HepG2 (cell line): ENCODE results near the gene RPL35A. TPM values are rescaled to one million over a fixed set of nuclear protein-coding genes. Genes with fewer than 3 reads are reported as not detected.

ENCODE experiments used
- AGO1 ChIP-seq: fragments of 200-400 bp; formaldehyde crosslinking; IDR thresholded peaks from 2 replicates; pipeline ENCODE4 v1.6.1; 2017; ENCODE audit warnings: mild to moderate bottlenecking, low read depth, low read length, moderate library complexity; ENCODE audit not compliant: poor library complexity, severe bottlenecking
- ATF1 ChIP-seq: IDR thresholded peaks from 2 replicates; pipeline ENCODE4 v1.6.1; 2016; ENCODE audit warnings: mild to moderate bottlenecking, control low read depth
- CREM ChIP-seq, 2 experiments: sonication (generic) in 1 of 2; formaldehyde crosslinking in 1 of 2; IDR thresholded peaks; 2 replicates each; pipeline versions ENCODE4 v1.4.0 to v1.6.1; 2016 to 2020; ENCODE audit warnings: antibody characterized with exemption in 1 of 2, mild to moderate bottlenecking in 1 of 2, missing genetic modification reagents in 1 of 2
- GLI4 ChIP-seq: sonication (generic); formaldehyde crosslinking; IDR thresholded peaks from 2 replicates; pipeline ENCODE4 v1.5.1; 2020; ENCODE audit warnings: missing genetic modification reagents, mild to moderate bottlenecking, moderate library complexity, borderline replicate concordance
- GTF3A ChIP-seq: sonication (generic); formaldehyde crosslinking; conservative IDR thresholded peaks from 2 replicates; pipeline ENCODE4 v1.4.0; 2020; ENCODE audit warnings: mild to moderate bottlenecking, missing genetic modification reagents
- HIVEP1 ChIP-seq: sonication (generic); formaldehyde crosslinking; IDR thresholded peaks from 2 replicates; pipeline ENCODE4 v1.4.0; 2020; ENCODE audit warnings: mild to moderate bottlenecking, missing genetic modification reagents
- LCORL ChIP-seq, 2 experiments: fragments of 450-650 bp in 1 of 2; sonication (generic) in 1 of 2; formaldehyde crosslinking in 1 of 2; IDR thresholded peaks; 2 replicates each; pipeline versions ENCODE4 v1.5.0 to v1.6.1; 2017 to 2020; ENCODE audit warnings: antibody characterized with exemption in 1 of 2, missing genetic modification reagents in 1 of 2
- MEIS1 ChIP-seq: sonication (generic); formaldehyde crosslinking; IDR thresholded peaks from 2 replicates; pipeline ENCODE4 v1.9.0; 2021; ENCODE audit warnings: mild to moderate bottlenecking, missing genetic modification reagents, moderate library complexity, borderline replicate concordance
- MLX ChIP-seq: IDR thresholded peaks from 2 replicates; pipeline ENCODE4 v1.6.1; 2016
- MNT ChIP-seq: fragments of 450-650 bp; IDR thresholded peaks from 2 replicates; pipeline ENCODE4 v1.6.1; 2016
- NAIF1 ChIP-seq: sonication (generic); formaldehyde crosslinking; IDR thresholded peaks from 2 replicates; pipeline ENCODE4 v1.5.0; 2020; ENCODE audit warnings: mild to moderate bottlenecking, missing genetic modification reagents, borderline replicate concordance
- NRL ChIP-seq: sonication (generic); formaldehyde crosslinking; IDR thresholded peaks from 2 replicates; pipeline ENCODE4 v1.5.0; 2020; ENCODE audit warnings: missing genetic modification reagents, mild to moderate bottlenecking, moderate library complexity, borderline replicate concordance
- RFX5 ChIP-seq: IDR thresholded peaks from 2 replicates; pipeline ENCODE4 v1.6.1; 2011; ENCODE audit warnings: low read depth, low read length, improper control_type of control experiment
- ZFX ChIP-seq: sonication (generic); formaldehyde crosslinking; IDR thresholded peaks from 2 replicates; pipeline ENCODE4 v1.4.0; 2020; ENCODE audit warnings: mild to moderate bottlenecking, low read depth, missing genetic modification reagents, moderate library complexity
- ZMYM2 ChIP-seq: sonication (generic); formaldehyde crosslinking; IDR thresholded peaks from 2 replicates; pipeline ENCODE4 v1.8.0; 2022; ENCODE audit warnings: mild to moderate bottlenecking, missing genetic modification reagents
- ZNF350 ChIP-seq: sonication (generic); formaldehyde crosslinking; IDR thresholded peaks from 2 replicates; pipeline ENCODE4 v1.4.0; 2020; ENCODE audit warnings: mild to moderate bottlenecking, low read depth, missing genetic modification reagents, borderline replicate concordance
- ZNF567 ChIP-seq: sonication (generic); formaldehyde crosslinking; IDR thresholded peaks from 2 replicates; pipeline ENCODE4 v1.8.1; 2023; ENCODE audit warnings: mild to moderate bottlenecking, missing genetic modification reagents, borderline replicate concordance
- polyA plus RNA-seq, 8 experiments: library from polyadenylated mRNA; depleted of rRNA in 3 of 8; stranded (reverse) in 7 of 8; unstranded in 1 of 8; fragments of >200 nt; fragmentation: Illumina TruSeq in 4 of 8; extraction: Trizol in 4 of 8; gene quantifications; 2 replicates each; pipeline versions ENCODE4 v1.2.1 to v1.2.3, GENCODE V29; 2011 to 2016; ENCODE audit warnings: low read depth in 4 of 8, missing spikeins in 1 of 8, mixed read lengths in 1 of 8; ENCODE audit not compliant: insufficient read depth in 1 of 8
- total RNA-seq, 5 experiments: library from RNA; depleted of rRNA; stranded (reverse); fragments of >200 nt; fragmentation: Illumina TruSeq; extraction: Trizol; gene quantifications; 2 replicates each; pipeline ENCODE4 v1.2.3, GENCODE V29; 2016; ENCODE audit warnings: low read depth in 1 of 5
- TF ChIP-seq, protein P1 (sequence below): sonication (generic); formaldehyde crosslinking; IDR thresholded peaks from 2 replicates; pipeline ENCODE4 v1.4.0; 2020; ENCODE audit warnings: missing genetic modification reagents
- TF ChIP-seq, protein P2 (sequence below): IDR thresholded peaks from 2 replicates; pipeline ENCODE4 v1.6.1; 2016; ENCODE audit warnings: control low read depth
- TF ChIP-seq, protein P3 (sequence below): sonication (generic); formaldehyde crosslinking; IDR thresholded peaks from 2 replicates; pipeline ENCODE4 v1.4.0; 2020; ENCODE audit warnings: missing genetic modification reagents; ENCODE audit errors: not compliant biosample characterization

RPL35A gene
- total and polyA plus RNA-seq, 2 of the 13 experiments (the other 11 are each of a cell fraction or from before 2014, with no cell fraction given), result 1,001 to 1,582 TPM

- no peak for TF ChIP-seq LCORL (IDR thresholded peaks at IDR 0.05)
- TF ChIP-seq LCORL (CRISPR knock-in tag; IDR thresholded peaks at IDR 0.05), result no peak
- peak; percentile 85 for TF ChIP-seq ATF1 (CRISPR knock-in tag)
- TF ChIP-seq GTF3A (CRISPR knock-in tag), result no peak
- no peak for TF ChIP-seq ZMYM2
- TF ChIP-seq CREM (IDR thresholded peaks at IDR 0.05), result peak; percentile 58
- 0 out of 2 replicates have a peak, but pooled peaks have one; percentile 42 for TF ChIP-seq CREM (CRISPR knock-in tag; IDR thresholded peaks at IDR 0.05)
- peak; percentile 82 for TF ChIP-seq ZNF350
- TF ChIP-seq, protein P1, sequence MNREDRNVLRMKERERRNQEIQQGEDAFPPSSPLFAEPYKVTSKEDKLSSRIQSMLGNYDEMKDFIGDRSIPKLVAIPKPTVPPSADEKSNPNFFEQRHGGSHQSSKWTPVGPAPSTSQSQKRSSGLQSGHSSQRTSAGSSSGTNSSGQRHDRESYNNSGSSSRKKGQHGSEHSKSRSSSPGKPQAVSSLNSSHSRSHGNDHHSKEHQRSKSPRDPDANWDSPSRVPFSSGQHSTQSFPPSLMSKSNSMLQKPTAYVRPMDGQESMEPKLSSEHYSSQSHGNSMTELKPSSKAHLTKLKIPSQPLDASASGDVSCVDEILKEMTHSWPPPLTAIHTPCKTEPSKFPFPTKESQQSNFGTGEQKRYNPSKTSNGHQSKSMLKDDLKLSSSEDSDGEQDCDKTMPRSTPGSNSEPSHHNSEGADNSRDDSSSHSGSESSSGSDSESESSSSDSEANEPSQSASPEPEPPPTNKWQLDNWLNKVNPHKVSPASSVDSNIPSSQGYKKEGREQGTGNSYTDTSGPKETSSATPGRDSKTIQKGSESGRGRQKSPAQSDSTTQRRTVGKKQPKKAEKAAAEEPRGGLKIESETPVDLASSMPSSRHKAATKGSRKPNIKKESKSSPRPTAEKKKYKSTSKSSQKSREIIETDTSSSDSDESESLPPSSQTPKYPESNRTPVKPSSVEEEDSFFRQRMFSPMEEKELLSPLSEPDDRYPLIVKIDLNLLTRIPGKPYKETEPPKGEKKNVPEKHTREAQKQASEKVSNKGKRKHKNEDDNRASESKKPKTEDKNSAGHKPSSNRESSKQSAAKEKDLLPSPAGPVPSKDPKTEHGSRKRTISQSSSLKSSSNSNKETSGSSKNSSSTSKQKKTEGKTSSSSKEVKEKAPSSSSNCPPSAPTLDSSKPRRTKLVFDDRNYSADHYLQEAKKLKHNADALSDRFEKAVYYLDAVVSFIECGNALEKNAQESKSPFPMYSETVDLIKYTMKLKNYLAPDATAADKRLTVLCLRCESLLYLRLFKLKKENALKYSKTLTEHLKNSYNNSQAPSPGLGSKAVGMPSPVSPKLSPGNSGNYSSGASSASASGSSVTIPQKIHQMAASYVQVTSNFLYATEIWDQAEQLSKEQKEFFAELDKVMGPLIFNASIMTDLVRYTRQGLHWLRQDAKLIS (CRISPR knock-in tag), result no peak
- peak; percentile 47; the same call in 1 of the 2 replicates for TF ChIP-seq MEIS1 (CRISPR knock-in tag)
- no peak for TF ChIP-seq GLI4 (CRISPR knock-in tag)
- TF ChIP-seq NAIF1, result no peak
- TF ChIP-seq NRL (CRISPR knock-in tag), result peak; percentile 85
- TF ChIP-seq HIVEP1 (CRISPR knock-in tag), result no peak; the same call in 1 of the 2 replicates
- 0 out of 2 replicates have a peak, but pooled peaks have one; percentile 14 for TF ChIP-seq ZNF567 (CRISPR knock-in tag)
- peak; percentile 69; the same call in 1 of the 2 replicates for TF ChIP-seq MLX
- TF ChIP-seq RFX5, result peak; percentile 48; the same call in 1 of the 2 replicates
- TF ChIP-seq, protein P2, sequence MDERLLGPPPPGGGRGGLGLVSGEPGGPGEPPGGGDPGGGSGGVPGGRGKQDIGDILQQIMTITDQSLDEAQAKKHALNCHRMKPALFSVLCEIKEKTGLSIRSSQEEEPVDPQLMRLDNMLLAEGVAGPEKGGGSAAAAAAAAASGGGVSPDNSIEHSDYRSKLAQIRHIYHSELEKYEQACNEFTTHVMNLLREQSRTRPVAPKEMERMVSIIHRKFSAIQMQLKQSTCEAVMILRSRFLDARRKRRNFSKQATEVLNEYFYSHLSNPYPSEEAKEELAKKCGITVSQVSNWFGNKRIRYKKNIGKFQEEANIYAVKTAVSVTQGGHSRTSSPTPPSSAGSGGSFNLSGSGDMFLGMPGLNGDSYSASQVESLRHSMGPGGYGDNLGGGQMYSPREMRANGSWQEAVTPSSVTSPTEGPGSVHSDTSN (CRISPR knock-in tag), result no peak
- TF ChIP-seq MNT, result peak; percentile 65
- TF ChIP-seq ZFX (CRISPR knock-in tag), result peak; percentile 71
- TF ChIP-seq, protein P3, sequence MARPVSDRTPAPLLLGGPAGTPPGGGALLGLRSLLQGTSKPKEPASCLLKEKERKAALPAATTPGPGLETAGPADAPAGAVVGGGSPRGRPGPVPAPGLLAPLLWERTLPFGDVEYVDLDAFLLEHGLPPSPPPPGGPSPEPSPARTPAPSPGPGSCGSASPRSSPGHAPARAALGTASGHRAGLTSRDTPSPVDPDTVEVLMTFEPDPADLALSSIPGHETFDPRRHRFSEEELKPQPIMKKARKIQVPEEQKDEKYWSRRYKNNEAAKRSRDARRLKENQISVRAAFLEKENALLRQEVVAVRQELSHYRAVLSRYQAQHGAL (CRISPR knock-in tag), result no peak
- peak; percentile 74 for TF ChIP-seq AGO1
Observed at GRCh38 chr3:197959891-197960693, 10.1 kb downstream of the RPL35A start, which contains the start of gene LMLN (continued).
